Type B pancreatic cell (in vitro differentiated cells): ENCODE data around the gene ADCY2. TPM values are rescaled to one million over a fixed set of nuclear protein-coding genes. Genes with fewer than 3 reads are reported as not detected.

Experiments used
- DNase-seq: peaks from one replicate; pipeline ENCODE4 v3.0.0; 2021; ENCODE audit warnings: mixed read lengths; ENCODE audit not compliant: unreplicated experiment; ENCODE audit errors: extremely low spot score
- H3K27ac Mint-ChIP-seq: 2 replicates; pipeline ENCODE4 v1.8.0; 2021; ENCODE audit warnings: mild to moderate bottlenecking, mixed read lengths
- H3K27me3 Mint-ChIP-seq: 2 replicates; pipeline ENCODE4 v1.8.0; 2021; ENCODE audit warnings: mixed read lengths
- H3K36me3 Mint-ChIP-seq: 2 replicates; pipeline ENCODE4 v1.8.0; 2021; ENCODE audit warnings: mixed read lengths
- H3K4me1 Mint-ChIP-seq: one replicate; pipeline ENCODE4 v1.8.0; 2021; ENCODE audit warnings: mixed read lengths; ENCODE audit not compliant: unreplicated experiment
- H3K4me3 Mint-ChIP-seq: 2 replicates; pipeline ENCODE4 v1.8.0; 2021; ENCODE audit warnings: mild to moderate bottlenecking, mixed read lengths
- H3K9me3 Mint-ChIP-seq: 2 replicates; pipeline ENCODE4 v1.8.0; 2021; ENCODE audit warnings: mixed read lengths
- CTCF ChIP-seq: fragments of 200-600 bp; sonication (generic); conservative IDR thresholded peaks from 2 replicates; pipeline ENCODE4 v1.5.0; 2021; ENCODE audit warnings: antibody characterized with exemption, mild to moderate bottlenecking
- total RNA-seq: library from RNA; stranded (reverse); gene quantifications from 2 replicates; pipeline ENCODE4 v1.2.1, GENCODE V29; 2021; ENCODE audit warnings: low replicate concordance

The ADCY2 gene
- total RNA-seq, 1 donor from 2014 or later, result 79.7 TPM

GRCh38 chr5:7714697-7715096 is 318.8 kb downstream of the ADCY2 start:
- no peak for DNase-seq
- Mint-ChIP-seq H3K36me3 (peaks cover 8% of the 10 kb centered on the region), H3K27ac (no peak overlapping the region), H3K4me1 (peaks cover 3% of the 10 kb centered on the region), H3K9me3 (no peaks in the 10 kb centered on the region), H3K27me3 (no peaks in the 10 kb centered on the region), H3K4me3 (no peak overlapping the region)
- TF ChIP-seq CTCF, result no peak

GRCh38 chr5:7717691-7718090 is 321.8 kb downstream of the ADCY2 start:
- H3K27ac Mint-ChIP-seq, result no peak overlapping the region
- no peak for TF ChIP-seq CTCF
- no peak overlapping the region for H3K4me3 Mint-ChIP-seq
- H3K36me3 Mint-ChIP-seq, result peaks cover 9% of the 10 kb centered on the region
- no peak for DNase-seq
- H3K9me3 Mint-ChIP-seq, result no peaks in the 10 kb centered on the region
- no peaks in the 10 kb centered on the region for H3K27me3 Mint-ChIP-seq
- no peaks in the 10 kb centered on the region for H3K4me1 Mint-ChIP-seq

GRCh38 chr5:7728076-7728475 is 332.1 kb downstream of the ADCY2 start:
- DNase-seq, result no peak
- TF ChIP-seq CTCF, result no peak
- Mint-ChIP-seq H3K9me3 (no peaks in the 10 kb centered on the region), H3K27me3 (no peaks in the 10 kb centered on the region), H3K36me3 (no peaks in the 10 kb centered on the region), H3K27ac (no peak overlapping the region), H3K4me3 (no peak overlapping the region), H3K4me1 (peaks cover 28% of the 10 kb centered on the region)

GRCh38 chr5:7741415-7742065 is 345.6 kb downstream of the ADCY2 start:
- no peak overlapping the region for H3K27ac Mint-ChIP-seq
- H3K27me3 Mint-ChIP-seq, result peaks cover 5% of the 10 kb centered on the region
- TF ChIP-seq CTCF, result no peak

GRCh38 chr5:7742241-7742656 is 346.3 kb downstream of the ADCY2 start:
- peaks cover 7% of the 10 kb centered on the region for H3K27me3 Mint-ChIP-seq
- H3K4me3 Mint-ChIP-seq, result no peak overlapping the region
- H3K36me3 Mint-ChIP-seq, result no peaks in the 10 kb centered on the region
- TF ChIP-seq CTCF, result no peak
- peaks cover 4% of the 10 kb centered on the region for H3K4me1 Mint-ChIP-seq
- no peaks in the 10 kb centered on the region for H3K9me3 Mint-ChIP-seq
- no peak for DNase-seq
- H3K27ac Mint-ChIP-seq, result no peak overlapping the region

More at GRCh38 chr5:7741415-7742065, 345.6 kb downstream of the ADCY2 start:
- Mint-ChIP-seq H3K4me1 (peaks cover 4% of the 10 kb centered on the region), H3K36me3 (no peaks in the 10 kb centered on the region), H3K9me3 (no peaks in the 10 kb centered on the region), H3K4me3 (no peak overlapping the region)
- DNase-seq, result no peak
